K562 (cell line): Measurements from ENCODE around the gene NCAM2. TPM values are rescaled to one million over a fixed set of nuclear protein-coding genes. Genes with fewer than 3 reads are reported as not detected.

Experiments
- BACH1 ChIP-seq: fragments of 200-800 bp; sonication (Bioruptor generic); IDR thresholded peaks from 2 replicates; pipeline ENCODE4 v1.6.1; 2016; ENCODE audit warnings: missing genetic modification characterization, missing compliant biosample characterization
- BCOR ChIP-seq: fragments of 450-650 bp; IDR thresholded peaks from 2 replicates; pipeline ENCODE4 v1.6.1; 2016
- CBFB ChIP-seq: sonication (generic); formaldehyde crosslinking; IDR thresholded peaks from 2 replicates; pipeline ENCODE4 v1.4.0; 2020; ENCODE audit warnings: mild to moderate bottlenecking, missing genetic modification reagents
- CCNT2 ChIP-seq: IDR thresholded peaks from 2 replicates; pipeline ENCODE4 v1.6.1; 2011; ENCODE audit warnings: borderline replicate concordance, low read depth, mild to moderate bottlenecking, moderate library complexity, mixed read lengths, low read length; ENCODE audit not compliant: insufficient read length; ENCODE audit errors: extremely low read depth
- CTCF ChIP-seq, 3 experiments: IDR thresholded peaks in 2 of 3; conservative IDR thresholded peaks in 1 of 3; 2 replicates each; pipeline ENCODE4 v1.5.1; 2011 to 2012; ENCODE audit warnings: low read length in 3 of 3, mild to moderate bottlenecking in 3 of 3, control low read depth in 2 of 3, improper control_type of control experiment in 1 of 3, inconsistent platforms in 1 of 3, low read depth in 1 of 3, mixed read lengths in 1 of 3, moderate library complexity in 1 of 3; ENCODE audit not compliant: insufficient read depth in 2 of 3
- EP400 ChIP-seq: fragments of 450-650 bp; IDR thresholded peaks from 2 replicates; pipeline ENCODE4 v1.6.1; 2017; ENCODE audit warnings: antibody characterized with exemption, mild to moderate bottlenecking, moderate library complexity
- FOXJ3 ChIP-seq: sonication (generic); formaldehyde crosslinking; IDR thresholded peaks from 2 replicates; pipeline ENCODE4 v1.4.0; 2020; ENCODE audit warnings: mild to moderate bottlenecking, missing genetic modification reagents
- RBBP5 ChIP-seq: fragments of 200-600 bp; sonication (generic); IDR thresholded peaks from 2 replicates; pipeline ENCODE4 v1.6.1; 2012; ENCODE audit warnings: borderline replicate concordance, mild to moderate bottlenecking, low read length, control low read depth, inconsistent platforms; ENCODE audit not compliant: insufficient read depth, poor library complexity, severe bottlenecking
- ZC3H8 ChIP-seq: fragments of 450-650 bp; IDR thresholded peaks from 2 replicates; pipeline ENCODE4 v1.6.1; 2017
- ZFP1 ChIP-seq: fragments of 450-650 bp; formaldehyde crosslinking; IDR thresholded peaks from 2 replicates; pipeline ENCODE4 v1.4.0; 2020; ENCODE audit warnings: mild to moderate bottlenecking, mixed read lengths
- ZNF318 ChIP-seq, 2 experiments: fragments of 450-650 bp; IDR thresholded peaks; 2 replicates each; pipeline ENCODE4 v1.6.1; 2016; ENCODE audit warnings: mild to moderate bottlenecking in 2 of 2, borderline replicate concordance in 1 of 2, low read depth in 1 of 2, moderate library complexity in 1 of 2
- polyA plus RNA-seq, 8 experiments: library from polyadenylated mRNA; depleted of rRNA in 4 of 8; stranded (reverse) in 5 of 8; unstranded in 3 of 8; fragments of >200 nt; fragmentation: Nextera tagmentation in 2 of 8; fragmentation: Illumina TruSeq in 1 of 8; extraction: Ambion mirVana in 2 of 8; extraction: Trizol in 1 of 8; gene quantifications; 2 replicates each; pipeline versions ENCODE4 v1.2.1 to v1.2.3, GENCODE V29; 2011 to 2014; ENCODE audit warnings: inconsistent platforms in 1 of 8, missing spikeins in 1 of 8
- total RNA-seq, 7 experiments: library from RNA; depleted of rRNA in 6 of 7; stranded (reverse); fragments of >200 nt in 6 of 7; fragmentation: Illumina TruSeq in 2 of 7; extraction: Trizol in 2 of 7; gene quantifications; 2 replicates each; pipeline versions ENCODE4 v1.2.1 to v1.2.3, GENCODE V29; 2011 to 2021; ENCODE audit warnings: low replicate concordance in 1 of 7
- TF ChIP-seq, protein P1 (sequence below), 2 experiments: fragments of 150-350 bp in 1 of 2; IDR thresholded peaks; 2 replicates each; pipeline ENCODE4 v1.6.1; 2012 to 2016; ENCODE audit warnings: low read depth in 2 of 2, low read length in 2 of 2, mild to moderate bottlenecking in 1 of 2, moderate library complexity in 1 of 2

The NCAM2 gene
- total and polyA plus RNA-seq, 9 of the 15 experiments (the other 6 are each of a cell fraction or from before 2014, with no cell fraction given), result 14.0 to 58.2 (median 27.8) TPM

GRCh38 chr21:21200103-21200938 lies 202.1 kb downstream of the NCAM2 start (continued):
- TF ChIP-seq ZNF318 (IDR thresholded peaks at IDR 0.05; ENCODE audit: borderline replicate concordance in 1 of 2, low read depth in 1 of 2), result peak in 1 of 2 experiments; percentile 91; a peak in 2 of 4 replicates
- no peak for TF ChIP-seq RBBP5
- TF ChIP-seq CCNT2, result no peak
- TF ChIP-seq, protein P1, sequence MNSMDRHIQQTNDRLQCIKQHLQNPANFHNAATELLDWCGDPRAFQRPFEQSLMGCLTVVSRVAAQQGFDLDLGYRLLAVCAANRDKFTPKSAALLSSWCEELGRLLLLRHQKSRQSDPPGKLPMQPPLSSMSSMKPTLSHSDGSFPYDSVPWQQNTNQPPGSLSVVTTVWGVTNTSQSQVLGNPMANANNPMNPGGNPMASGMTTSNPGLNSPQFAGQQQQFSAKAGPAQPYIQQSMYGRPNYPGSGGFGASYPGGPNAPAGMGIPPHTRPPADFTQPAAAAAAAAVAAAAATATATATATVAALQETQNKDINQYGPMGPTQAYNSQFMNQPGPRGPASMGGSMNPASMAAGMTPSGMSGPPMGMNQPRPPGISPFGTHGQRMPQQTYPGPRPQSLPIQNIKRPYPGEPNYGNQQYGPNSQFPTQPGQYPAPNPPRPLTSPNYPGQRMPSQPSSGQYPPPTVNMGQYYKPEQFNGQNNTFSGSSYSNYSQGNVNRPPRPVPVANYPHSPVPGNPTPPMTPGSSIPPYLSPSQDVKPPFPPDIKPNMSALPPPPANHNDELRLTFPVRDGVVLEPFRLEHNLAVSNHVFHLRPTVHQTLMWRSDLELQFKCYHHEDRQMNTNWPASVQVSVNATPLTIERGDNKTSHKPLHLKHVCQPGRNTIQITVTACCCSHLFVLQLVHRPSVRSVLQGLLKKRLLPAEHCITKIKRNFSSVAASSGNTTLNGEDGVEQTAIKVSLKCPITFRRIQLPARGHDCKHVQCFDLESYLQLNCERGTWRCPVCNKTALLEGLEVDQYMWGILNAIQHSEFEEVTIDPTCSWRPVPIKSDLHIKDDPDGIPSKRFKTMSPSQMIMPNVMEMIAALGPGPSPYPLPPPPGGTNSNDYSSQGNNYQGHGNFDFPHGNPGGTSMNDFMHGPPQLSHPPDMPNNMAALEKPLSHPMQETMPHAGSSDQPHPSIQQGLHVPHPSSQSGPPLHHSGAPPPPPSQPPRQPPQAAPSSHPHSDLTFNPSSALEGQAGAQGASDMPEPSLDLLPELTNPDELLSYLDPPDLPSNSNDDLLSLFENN (IDR thresholded peaks at IDR 0.05; ENCODE audit: low read depth in 2 of 2, low read length in 2 of 2), result no peak
- TF ChIP-seq BCOR, result no peak
- peak; percentile 44 for TF ChIP-seq EP400
- TF ChIP-seq FOXJ3 (CRISPR knock-in tag), result no peak
- peak; percentile 30; the same call in 1 of the 2 replicates for TF ChIP-seq BACH1 (tag)
- TF ChIP-seq ZC3H8, result no peak
- TF ChIP-seq ZFP1 (CRISPR knock-in tag), result no peak
- 0 out of 6 replicates have a peak, but pooled peaks of 1 of the 3 experiments have one; percentile 2 for TF ChIP-seq CTCF (IDR thresholded peaks at IDR 0.05 in 2 of 3, conservative IDR thresholded peaks at IDR 0.05 in 1 of 3; ENCODE audit: insufficient read depth in 2 of 3, low read depth in 1 of 3, low read length in 3 of 3)
- TF ChIP-seq CBFB, result no peak
